ENCODE measurements around the gene BEX3.

- TF ChIP-seq CTCF (IDR thresholded peaks at IDR 0.05) (no peak), POLR2A (IDR thresholded peaks at IDR 0.05) (no peak)
Measured at GRCh38 chrX:103338663-103339062, 37.7 kb upstream of the BEX3 start.
